Measurements from ENCODE around the gene TREH.

The TREH gene

DNA sequence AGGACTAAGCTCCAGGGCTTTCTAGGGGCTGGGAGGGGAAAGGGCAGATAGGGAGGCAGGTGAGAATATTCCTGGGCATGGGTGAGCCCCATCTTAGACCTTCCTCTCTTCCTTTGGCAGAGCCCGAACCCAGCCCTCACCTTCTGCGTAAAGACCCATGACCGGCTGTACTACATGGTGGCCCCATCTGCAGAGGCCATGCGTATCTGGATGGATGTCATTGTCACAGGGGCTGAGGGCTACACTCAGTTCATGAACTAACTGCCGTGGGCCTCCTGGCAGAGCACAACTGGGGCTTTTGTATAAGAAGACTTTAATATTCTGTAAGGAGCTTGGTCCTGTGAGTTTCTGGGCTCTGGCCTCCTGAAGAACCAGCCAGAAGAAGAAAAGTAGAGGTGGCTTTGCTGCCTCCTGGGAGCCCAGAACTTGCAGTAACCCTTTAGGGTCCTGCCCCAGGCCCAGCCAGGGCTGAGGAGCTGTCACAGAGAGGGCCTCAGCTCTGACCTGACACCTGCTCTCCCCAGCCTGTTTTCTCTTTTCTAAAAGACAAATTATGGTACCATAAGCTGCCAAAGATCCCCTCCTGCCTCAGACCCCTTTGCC, 22.8 kb downstream of the TREH start:
- no peak overlapping the region for H3K4me3 ChIP-seq (ENCODE audit: low read length)
- TF ChIP-seq, protein P1, sequence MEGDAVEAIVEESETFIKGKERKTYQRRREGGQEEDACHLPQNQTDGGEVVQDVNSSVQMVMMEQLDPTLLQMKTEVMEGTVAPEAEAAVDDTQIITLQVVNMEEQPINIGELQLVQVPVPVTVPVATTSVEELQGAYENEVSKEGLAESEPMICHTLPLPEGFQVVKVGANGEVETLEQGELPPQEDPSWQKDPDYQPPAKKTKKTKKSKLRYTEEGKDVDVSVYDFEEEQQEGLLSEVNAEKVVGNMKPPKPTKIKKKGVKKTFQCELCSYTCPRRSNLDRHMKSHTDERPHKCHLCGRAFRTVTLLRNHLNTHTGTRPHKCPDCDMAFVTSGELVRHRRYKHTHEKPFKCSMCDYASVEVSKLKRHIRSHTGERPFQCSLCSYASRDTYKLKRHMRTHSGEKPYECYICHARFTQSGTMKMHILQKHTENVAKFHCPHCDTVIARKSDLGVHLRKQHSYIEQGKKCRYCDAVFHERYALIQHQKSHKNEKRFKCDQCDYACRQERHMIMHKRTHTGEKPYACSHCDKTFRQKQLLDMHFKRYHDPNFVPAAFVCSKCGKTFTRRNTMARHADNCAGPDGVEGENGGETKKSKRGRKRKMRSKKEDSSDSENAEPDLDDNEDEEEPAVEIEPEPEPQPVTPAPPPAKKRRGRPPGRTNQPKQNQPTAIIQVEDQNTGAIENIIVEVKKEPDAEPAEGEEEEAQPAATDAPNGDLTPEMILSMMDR (IDR thresholded peaks at IDR 0.05; ENCODE audit: insufficient read depth, low read depth, low read length, missing control alignments) = no peak
- no peak for DNase-seq (ENCODE audit: low read depth)

DNA sequence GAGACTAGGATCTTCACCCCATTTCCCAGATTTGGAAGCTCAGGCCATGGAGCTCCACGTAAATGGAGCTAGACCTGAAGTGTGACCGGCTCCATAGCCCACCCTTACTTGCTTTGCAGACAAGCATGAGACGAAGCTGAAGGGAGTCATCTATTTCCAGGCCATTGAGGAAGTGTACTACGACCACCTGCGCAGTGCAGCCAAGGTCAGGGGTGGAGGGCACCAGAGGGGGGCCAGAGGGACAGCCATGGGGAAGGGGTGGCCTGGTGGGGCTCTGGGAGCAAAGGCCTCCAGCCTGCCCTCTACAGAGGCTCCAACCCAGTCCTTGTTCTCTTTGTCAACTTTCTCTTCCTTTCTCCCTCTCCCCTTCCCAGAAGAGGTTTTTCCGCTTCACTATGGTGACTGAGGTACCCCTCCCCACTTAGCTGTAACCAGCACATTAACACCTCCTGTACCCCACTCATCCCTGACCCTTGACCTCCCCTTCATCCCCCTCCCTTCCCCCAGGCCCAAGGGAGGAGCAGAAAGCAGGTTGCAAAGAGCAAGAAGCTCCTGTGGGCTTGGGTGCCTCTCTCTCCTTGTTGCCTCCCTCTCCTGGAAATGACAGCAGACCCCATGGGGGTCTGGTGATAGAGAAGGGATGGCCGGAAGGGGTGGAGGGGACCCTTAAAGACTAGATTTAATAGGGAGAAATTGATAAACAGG, 23.8 kb downstream of the TREH start:
- H3K4me3 ChIP-seq (ENCODE audit: low read length) = no peak overlapping the region
- TF ChIP-seq, protein P1 (IDR thresholded peaks at IDR 0.05; ENCODE audit: insufficient read depth, low read depth, low read length, missing control alignments) = no peak
- no peak for DNase-seq (ENCODE audit: low read depth)

GRCh38 chr11:118653684-118654390, 25.6 kb downstream of the TREH start:
- H3K4me3 ChIP-seq (ENCODE audit: low read length) = no peak overlapping the region
- TF ChIP-seq, protein P1 (IDR thresholded peaks at IDR 0.05; ENCODE audit: insufficient read depth, low read depth, low read length, missing control alignments) = no peak
- no peak for DNase-seq (ENCODE audit: low read depth)

GRCh38 chr11:118652681-118653181, 26.7 kb downstream of the TREH start:
- TF ChIP-seq, protein P1 (IDR thresholded peaks at IDR 0.05; ENCODE audit: insufficient read depth, low read depth, low read length, missing control alignments) = no peak
- DNase-seq (ENCODE audit: low read depth) = no peak
- H3K4me3 ChIP-seq (ENCODE audit: low read length) = no peak overlapping the region

DNA sequence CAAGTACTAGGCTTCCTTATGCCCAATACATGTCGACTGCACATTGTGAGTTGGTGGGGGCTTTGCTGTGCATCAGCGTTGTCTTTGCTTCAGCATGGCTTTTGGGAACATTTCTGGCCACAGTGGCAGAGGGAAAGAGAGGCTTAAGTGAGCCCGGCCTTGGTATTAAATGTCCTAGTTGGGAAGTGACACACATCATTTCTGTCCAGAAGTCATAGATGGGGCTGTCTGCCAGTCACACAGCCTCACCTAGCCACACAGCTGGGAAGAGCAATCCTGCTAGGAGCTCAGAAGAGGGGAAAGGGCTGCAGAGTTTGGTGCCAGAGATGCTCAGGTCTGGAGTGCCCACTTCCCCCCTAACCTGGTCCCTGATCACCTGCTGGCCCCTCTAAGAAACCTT, 27.6 kb downstream of the TREH start:
- DNase-seq (ENCODE audit: low read depth) = no peak
- no peak overlapping the region for H3K4me3 ChIP-seq (ENCODE audit: low read length)
- TF ChIP-seq, protein P1 (IDR thresholded peaks at IDR 0.05; ENCODE audit: insufficient read depth, low read depth, low read length, missing control alignments) = no peak

GRCh38 chr11:118650366-118650765, 29.1 kb downstream of the TREH start:
- no peak overlapping the region for H3K4me3 ChIP-seq (ENCODE audit: low read length)
- no peak for DNase-seq (ENCODE audit: low read depth)
- TF ChIP-seq, protein P1 (IDR thresholded peaks at IDR 0.05; ENCODE audit: insufficient read depth, low read depth, low read length, missing control alignments) = no peak
